HG03060 (cell line): ENCODE results near the gene ASIC4.

Experiments
- ATAC-seq: cut with Tn5 transposase; IDR thresholded peaks from one replicate; pipeline ENCODE4 v1.9.1; 2021; ENCODE audit warnings: low read depth, moderate number of reproducible peaks; ENCODE audit not compliant: unreplicated experiment

The ASIC4 gene

GRCh38 chr2:219514196-219514761 lies at the start of gene ASIC4:
Gene ASIC4, plus strand, starts transcription at chr2:219514482. Its CDS starts 243 bp downstream, at chr2:219514725.
- no peak for ATAC-seq

- no peak for ATAC-seq
Measured at GRCh38 chr2:219465659-219466561, 48.4 kb upstream of the ASIC4 start.

GRCh38 chr2:219466816-219467735 lies 47.2 kb upstream of the ASIC4 start:
- ATAC-seq: no peak

- no peak for ATAC-seq
Measured at GRCh38 chr2:219467736-219468075, 46.6 kb upstream of the ASIC4 start.

GRCh38 chr2:219468410-219469185 lies 45.7 kb upstream of the ASIC4 start:
- no peak for ATAC-seq

- ATAC-seq: no peak
Measured at GRCh38 chr2:219469186-219469724, 45.0 kb upstream of the ASIC4 start.

- no peak for ATAC-seq
Measured at GRCh38 chr2:219470429-219470828, 43.9 kb upstream of the ASIC4 start.

- ATAC-seq: no peak
Measured at GRCh38 chr2:219471476-219472371, 42.6 kb upstream of the ASIC4 start.

- ATAC-seq: no peak
Measured at GRCh38 chr2:219472629-219473187, 41.6 kb upstream of the ASIC4 start.

- ATAC-seq: no peak
Measured at GRCh38 chr2:219473511-219473910, 40.8 kb upstream of the ASIC4 start.

- no peak for ATAC-seq
Measured at GRCh38 chr2:219474285-219475060, 39.8 kb upstream of the ASIC4 start.

GRCh38 chr2:219475278-219475677 lies 39.0 kb upstream of the ASIC4 start:
- ATAC-seq: no peak

- ATAC-seq: no peak
Measured at GRCh38 chr2:219475697-219476651, 38.3 kb upstream of the ASIC4 start.

- ATAC-seq: no peak
Measured at GRCh38 chr2:219476652-219477151, 37.6 kb upstream of the ASIC4 start.

- no peak for ATAC-seq
Measured at GRCh38 chr2:219477179-219477578, 37.1 kb upstream of the ASIC4 start.

- ATAC-seq: no peak
Measured at GRCh38 chr2:219477815-219478214, 36.5 kb upstream of the ASIC4 start.

GRCh38 chr2:219478916-219479315 lies 35.4 kb upstream of the ASIC4 start:
- ATAC-seq: no peak
